Natural killer cell (primary cell): ENCODE measurements around the gene GANC. TPM values are rescaled to one million over a fixed set of nuclear protein-coding genes. Genes with fewer than 3 reads are reported as not detected.
"Not testable (repeated sequence)": the region's sequence is repeated elsewhere in the genome, so short reads cannot be mapped to it uniquely, and the experiment has no call there.

Experiments used
- ATAC-seq, 3 donors: fragments of 150-1000 bp in 2 of 3; fragments of 200-7000 bp in 1 of 3; cut with Tn5 transposase; 1 replicate in 1 of 3; 2 replicates in 2 of 3; pipeline ENCODE4 v1.10.0; 2021; ENCODE audit warnings: mild to moderate bottlenecking in 2 of 3, moderate library complexity in 2 of 3
- DNase-seq, 2 donors: peaks; one replicate each; pipeline versions ENCODE4 v3.0.0 to v3.0.0-alpha.2; 2013 to 2021; ENCODE audit warnings: mixed read lengths in 1 of 2
- H3K27ac ChIP-seq: one replicate; pipeline ENCODE4 v1.5.1; 2013; ENCODE audit warnings: mild to moderate bottlenecking, low read length
- H3K27me3 ChIP-seq: one replicate; pipeline ENCODE4 v1.6.1; 2013; ENCODE audit warnings: low read length; ENCODE audit not compliant: control insufficient read depth, insufficient read depth
- H3K36me3 ChIP-seq: one replicate; pipeline ENCODE4 v1.6.1; 2013; ENCODE audit warnings: low read length; ENCODE audit not compliant: control insufficient read depth, insufficient read depth
- H3K4me1 ChIP-seq: one replicate; pipeline ENCODE4 v1.6.1; 2013; ENCODE audit warnings: low read length; ENCODE audit not compliant: control insufficient read depth, insufficient read depth
- H3K4me3 ChIP-seq: one replicate; pipeline ENCODE4 v1.5.1; 2013; ENCODE audit warnings: low read length
- H3K9me3 ChIP-seq: one replicate; pipeline ENCODE4 v1.6.1; 2013; ENCODE audit warnings: low read length; ENCODE audit not compliant: control insufficient read depth, insufficient read depth
- H3K27ac Mint-ChIP-seq, 2 donors: one replicate each; pipeline ENCODE4 v1.8.0; 2022; ENCODE audit warnings: mild to moderate bottlenecking in 2 of 2, mixed read lengths in 2 of 2, moderate library complexity in 1 of 2
- H3K27me3 Mint-ChIP-seq, 2 donors: one replicate each; pipeline ENCODE4 v1.8.0; 2022; ENCODE audit warnings: low read depth in 2 of 2, mixed read lengths in 2 of 2
- H3K36me3 Mint-ChIP-seq: one replicate; pipeline ENCODE4 v1.8.0; 2022; ENCODE audit warnings: mixed read lengths
- H3K4me1 Mint-ChIP-seq, 2 donors: one replicate each; pipeline ENCODE4 v1.8.0; 2022; ENCODE audit warnings: mixed read lengths in 2 of 2
- H3K4me3 Mint-ChIP-seq: one replicate; pipeline ENCODE4 v1.8.0; 2022; ENCODE audit warnings: mild to moderate bottlenecking, moderate library complexity, mixed read lengths
- H3K9me3 Mint-ChIP-seq, 2 donors: one replicate each; pipeline ENCODE4 v1.8.0; 2022; ENCODE audit warnings: mixed read lengths in 2 of 2
- CTCF ChIP-seq: fragments of 200-600 bp; IDR thresholded peaks from one replicate; pipeline ENCODE4 v1.8.0; 2022; ENCODE audit warnings: antibody characterized with exemption
- WGBS: methylation state at CpG from one replicate; pipeline ENCODE4 v1.1.7; 2013; ENCODE audit warnings: missing lambda C conversion rate; ENCODE audit not compliant: insufficient coverage; 5-methylcytosine and 5-hydroxymethylcytosine counted together
- intact Hi-C: fragments of 100-400 bp; cut with micrococcal nuclease; formaldehyde crosslinking; loops from one replicate; pipeline ENCODE4 v1.14.2; 2022
- total RNA-seq, 4 donors: library from RNA; stranded (reverse); fragments of 120-200 nt in 1 of 4; gene quantifications; one replicate each; pipeline versions ENCODE4 v1.2.3 to v1.2.4, GENCODE V29; 2013 to 2022

The GANC gene
- total RNA-seq, 3 donors from 2014 or later (not counting 1 experiment from before 2014, with no cell fraction given): 23.5 to 31.3 (median 24.3) TPM

DNA sequence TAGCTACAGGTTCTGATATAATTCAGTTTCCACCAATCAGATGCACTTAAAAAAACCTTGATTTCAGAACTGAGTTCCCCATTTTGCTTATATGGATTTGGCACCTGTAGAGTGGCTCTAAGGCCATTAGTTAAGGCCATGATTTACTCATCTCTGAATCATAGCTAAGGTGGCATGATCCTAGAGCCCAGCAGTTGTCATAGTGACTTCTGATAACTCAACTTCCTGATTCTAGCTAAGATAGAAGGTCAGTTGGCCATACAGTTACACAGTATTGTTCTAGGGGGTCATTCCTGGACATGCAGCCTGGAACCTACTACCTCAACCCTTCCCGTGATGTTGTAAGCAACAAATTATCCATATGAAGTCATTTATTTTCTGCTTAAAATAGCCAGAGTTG, 16.2 kb downstream of the GANC start:
- Mint-ChIP-seq H3K9me3 (no peaks in the 10 kb centered on the region), H3K4me1 (no peaks in the 10 kb centered on the region), H3K27ac (no peak overlapping the region), H3K27me3 (no peaks in the 10 kb centered on the region), H3K4me3 (no peak overlapping the region), H3K36me3 (no peaks in the 10 kb centered on the region)
- H3K9me3 ChIP-seq: no peaks in the 10 kb centered on the region
- no CpG with 5 or more reads among the region's 1 CpG for WGBS
- no peak overlapping the region for H3K4me3 ChIP-seq
- H3K36me3 ChIP-seq: peaks cover 40% of the 10 kb centered on the region
- TF ChIP-seq CTCF: no peak
- intact Hi-C loops: no loop called here
- H3K27me3 ChIP-seq: no peaks in the 10 kb centered on the region
- H3K27ac ChIP-seq: no peak overlapping the region
- no peaks in the 10 kb centered on the region for H3K4me1 ChIP-seq
- DNase-seq (no peak), ATAC-seq (no peak)

DNA sequence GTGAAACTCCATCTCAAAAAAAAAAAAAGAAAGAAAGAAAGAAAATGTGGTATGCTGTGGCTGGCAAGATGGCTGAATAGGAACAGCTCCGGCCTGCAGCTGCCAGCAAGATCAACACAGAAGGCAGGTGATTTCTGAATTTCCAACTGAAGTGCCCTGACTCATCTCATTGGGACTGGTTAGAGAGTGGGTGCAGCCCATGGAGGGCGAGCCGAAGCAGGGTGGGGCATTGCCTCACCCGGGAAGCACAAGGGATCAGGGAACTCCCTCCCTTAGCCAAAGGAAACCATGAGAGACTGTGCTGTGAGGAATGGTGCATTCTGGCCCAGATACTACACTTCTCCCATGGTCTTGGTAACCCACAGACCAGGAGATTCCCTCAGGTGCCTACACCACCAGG, 28.0 kb downstream of the GANC start:
- H3K4me3 ChIP-seq, DNase-seq, intact Hi-C loops, H3K27ac ChIP-seq, H3K9me3 Mint-ChIP-seq, H3K27me3 ChIP-seq, H3K27me3 Mint-ChIP-seq, H3K27ac Mint-ChIP-seq, H3K4me1 Mint-ChIP-seq, H3K36me3 ChIP-seq, H3K4me1 ChIP-seq, ATAC-seq, H3K4me3 Mint-ChIP-seq, H3K9me3 ChIP-seq: not testable (repeated sequence)
- WGBS: 100% methylated on average over 3 of the region's 4 CpGs
- peaks cover 20% of the 10 kb centered on the region for H3K36me3 Mint-ChIP-seq

DNA sequence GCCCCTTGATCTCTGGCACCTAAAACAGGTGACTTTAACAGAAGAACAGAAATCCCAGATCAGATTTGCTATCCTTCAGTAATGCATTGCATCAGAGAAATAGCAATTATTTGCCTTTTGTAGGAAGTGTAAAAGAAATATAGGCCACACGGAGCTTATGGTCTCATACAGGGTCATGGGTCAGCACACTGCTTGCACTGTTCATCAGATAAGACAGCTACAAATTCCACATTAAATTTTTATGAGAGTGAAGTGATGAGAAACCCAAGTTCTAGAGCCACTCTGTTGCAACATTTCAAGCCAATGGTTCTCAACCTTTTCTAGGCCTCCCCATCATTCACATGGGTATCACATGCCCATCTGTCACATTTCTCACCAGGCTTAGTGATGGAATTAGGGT, 33.7 kb downstream of the GANC start:
- H3K4me1 ChIP-seq: no peaks in the 10 kb centered on the region
- no peaks in the 10 kb centered on the region for H3K9me3 Mint-ChIP-seq
- WGBS: no CpG with 5 or more reads among the region's 1 CpG
- no peak overlapping the region for H3K4me3 ChIP-seq
- no peaks in the 10 kb centered on the region for H3K27me3 Mint-ChIP-seq
- TF ChIP-seq CTCF: no peak
- H3K36me3 Mint-ChIP-seq: peaks cover 19% of the 10 kb centered on the region
- no peak for ATAC-seq
- H3K27ac ChIP-seq: no peak overlapping the region
- H3K4me1 Mint-ChIP-seq: no peaks in the 10 kb centered on the region
- DNase-seq: no peak
- H3K27ac Mint-ChIP-seq: no peak overlapping the region
- H3K27me3 ChIP-seq: no peaks in the 10 kb centered on the region
- H3K9me3 ChIP-seq: no peaks in the 10 kb centered on the region
- intact Hi-C loops: no loop called here
- peaks cover 12% of the 10 kb centered on the region for H3K36me3 ChIP-seq
- no peak overlapping the region for H3K4me3 Mint-ChIP-seq

DNA sequence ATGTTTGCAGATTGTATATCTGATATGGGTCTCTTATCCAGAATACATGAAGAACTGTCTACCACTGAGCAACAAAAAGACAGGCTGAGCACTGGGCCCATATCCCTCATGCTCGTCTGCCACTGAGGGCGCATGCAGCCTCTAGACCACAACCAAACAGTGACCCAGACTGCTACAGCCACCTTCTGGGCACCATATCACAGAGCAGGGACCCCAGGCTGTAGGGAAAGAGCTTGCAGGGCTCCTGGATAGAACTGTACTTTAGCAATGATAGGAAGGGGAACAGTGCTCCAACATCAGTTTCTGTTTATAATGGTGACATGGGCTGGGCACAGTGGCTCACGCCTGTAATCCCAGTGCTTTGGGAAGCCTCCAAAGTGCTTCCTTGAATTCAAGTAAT, 40.5 kb downstream of the GANC start:
- Mint-ChIP-seq H3K36me3 (peaks cover 12% of the 10 kb centered on the region), H3K4me1 (no peaks in the 10 kb centered on the region), H3K4me3 (no peak overlapping the region), H3K27ac (no peak overlapping the region), H3K27me3 (no peaks in the 10 kb centered on the region), H3K9me3 (no peaks in the 10 kb centered on the region)
- peaks cover 17% of the 10 kb centered on the region for H3K36me3 ChIP-seq
- no peak overlapping the region for H3K4me3 ChIP-seq
- no peaks in the 10 kb centered on the region for H3K4me1 ChIP-seq
- DNase-seq (no peak), ATAC-seq (no peak)
- no peak for TF ChIP-seq CTCF
- no peaks in the 10 kb centered on the region for H3K27me3 ChIP-seq
- no peaks in the 10 kb centered on the region for H3K9me3 ChIP-seq
- WGBS: 57% methylated on average over 3 of the region's 3 CpGs
- no peak overlapping the region for H3K27ac ChIP-seq
- intact Hi-C loops: no loop called here
